ENCODE measurements around the gene SERPINB5.

Gene SERPINB5

DNA sequence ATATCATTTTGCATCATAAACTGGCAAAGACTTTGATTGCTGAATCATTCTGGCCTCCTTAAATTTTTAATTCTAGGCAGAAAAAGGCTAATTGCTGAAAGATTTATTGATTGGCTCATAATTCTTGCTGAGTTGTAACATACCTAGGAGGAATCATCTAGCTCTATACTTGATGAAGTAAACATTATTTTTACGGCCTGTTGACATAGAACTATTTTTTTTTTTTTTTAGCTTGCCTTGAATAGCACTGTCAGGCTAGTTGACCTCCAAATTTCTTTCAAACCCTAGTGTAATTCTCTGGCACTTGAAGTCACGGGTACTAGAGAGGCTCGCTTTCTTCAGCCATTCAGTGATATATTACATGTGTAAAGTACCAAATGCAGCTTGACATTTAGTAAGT lies 68.2 kb downstream of the SERPINB5 start:
- no peak for TF ChIP-seq CTCF (IDR thresholded peaks at IDR 0.05; ENCODE audit: low read depth, low read length, missing control alignments)
- in situ Hi-C loops (cut with HindIII; ENCODE audit: low sequenced_read_pairs) = no loop called here
- no peak overlapping the region for H3K4me3 ChIP-seq (ENCODE audit: low read depth, low read length)
- no peak for DNase-seq (ENCODE audit: low read depth)

DNA sequence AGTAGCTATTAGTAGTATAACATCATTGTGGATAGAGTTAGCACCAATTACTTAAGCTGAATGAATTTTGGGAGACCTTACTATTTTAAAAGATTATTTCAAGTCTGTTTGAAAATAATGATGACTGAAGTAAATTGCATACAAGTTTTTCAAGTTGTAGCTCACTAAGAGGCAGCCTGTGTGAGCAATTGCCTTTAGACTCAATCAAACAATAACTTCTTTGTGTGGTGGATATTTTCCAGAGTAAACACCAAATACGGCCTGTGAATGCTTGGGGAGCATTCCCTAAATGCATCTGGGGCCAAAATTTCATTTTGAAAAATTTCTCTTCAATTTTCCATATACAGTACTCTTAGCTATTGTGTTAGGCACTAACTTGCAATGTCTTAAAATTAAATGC lies 73.3 kb downstream of the SERPINB5 start:
- no peak for TF ChIP-seq CTCF (IDR thresholded peaks at IDR 0.05; ENCODE audit: low read depth, low read length, missing control alignments)
- H3K4me3 ChIP-seq (ENCODE audit: low read depth, low read length) = no peak overlapping the region
- DNase-seq (ENCODE audit: low read depth) = no peak
- in situ Hi-C loops (cut with HindIII; ENCODE audit: low sequenced_read_pairs) = no loop called here

DNA sequence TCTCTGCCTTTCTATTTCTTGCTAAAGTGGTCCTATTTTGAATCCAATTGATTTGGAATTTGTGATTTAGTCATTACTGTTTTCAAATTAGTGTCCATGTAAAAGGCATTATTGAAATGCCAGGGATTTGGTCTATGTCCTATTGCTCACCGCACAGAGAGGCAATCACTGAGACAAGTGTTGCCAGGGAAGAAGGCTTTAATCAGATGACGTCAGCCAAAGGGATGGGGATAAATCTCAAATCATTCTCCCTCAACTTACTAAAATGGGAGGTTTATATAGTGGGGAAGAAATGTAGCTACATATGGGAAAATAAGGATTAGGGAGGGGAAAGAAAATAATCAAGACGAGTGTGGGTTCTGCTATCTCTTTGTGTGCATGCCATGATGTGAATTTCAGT lies 75.0 kb downstream of the SERPINB5 start:
- H3K4me3 ChIP-seq (ENCODE audit: low read depth, low read length) = no peak overlapping the region
- no peak for TF ChIP-seq CTCF (IDR thresholded peaks at IDR 0.05; ENCODE audit: low read depth, low read length, missing control alignments)
- in situ Hi-C loops (cut with HindIII; ENCODE audit: low sequenced_read_pairs) = no loop called here
- DNase-seq (ENCODE audit: low read depth) = no peak

DNA sequence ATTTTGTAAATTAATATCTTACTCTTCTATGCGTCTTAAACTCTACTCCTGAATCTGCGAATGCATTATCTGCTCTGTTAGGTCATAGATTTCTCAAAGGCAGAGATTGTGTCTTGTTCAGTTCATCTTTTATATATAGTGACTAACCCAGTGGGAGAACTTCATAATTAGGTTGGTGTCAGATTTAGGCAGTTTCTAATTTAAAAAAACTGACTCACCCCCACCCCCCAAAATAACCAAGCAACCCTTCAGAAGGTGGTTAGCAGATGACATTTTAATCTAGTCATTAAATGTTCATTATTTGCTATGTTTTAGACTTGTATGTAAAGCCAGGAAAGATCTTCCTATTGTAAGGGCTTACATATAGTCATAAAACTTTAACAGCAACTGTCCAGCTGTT lies 75.8 kb downstream of the SERPINB5 start:
- DNase-seq (ENCODE audit: low read depth) = no peak
- no peak for TF ChIP-seq CTCF (IDR thresholded peaks at IDR 0.05; ENCODE audit: low read depth, low read length, missing control alignments)
- in situ Hi-C loops (cut with HindIII; ENCODE audit: low sequenced_read_pairs) = no loop called here
- H3K4me3 ChIP-seq (ENCODE audit: low read depth, low read length) = no peak overlapping the region

DNA sequence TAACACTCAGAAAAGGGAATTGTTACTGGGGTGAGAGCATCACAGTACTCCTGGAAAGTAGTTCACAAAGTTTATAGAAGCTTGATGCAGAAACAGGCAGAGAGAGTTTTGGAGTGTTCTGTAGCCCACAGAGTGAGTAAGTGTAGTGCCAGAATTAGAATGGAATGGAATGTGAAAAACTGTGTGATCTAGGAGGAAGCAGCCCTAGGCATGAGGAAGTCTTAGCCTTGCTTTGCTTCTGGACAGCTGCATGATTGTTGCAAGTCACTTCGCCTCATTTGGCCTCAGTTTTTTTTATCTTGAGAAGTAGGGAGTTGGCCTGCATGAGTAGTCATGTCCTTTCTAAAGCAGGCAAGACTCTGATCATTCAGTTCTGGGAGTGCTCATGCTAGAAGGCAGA lies 76.3 kb downstream of the SERPINB5 start:
- in situ Hi-C loops (cut with HindIII; ENCODE audit: low sequenced_read_pairs) = no loop called here
- TF ChIP-seq CTCF (IDR thresholded peaks at IDR 0.05; ENCODE audit: low read depth, low read length, missing control alignments) = no peak
- DNase-seq (ENCODE audit: low read depth) = no peak
- H3K4me3 ChIP-seq (ENCODE audit: low read depth, low read length) = no peak overlapping the region

All from astrocyte of the cerebellum (primary cell).